ENCODE results near the gene C3AR1. TPM values are rescaled to one million over a fixed set of nuclear protein-coding genes. Genes with fewer than 3 reads are reported as not detected.
A peak's percentile ranks its signal among the peaks of the same experiment; 100 is the strongest.

Gene C3AR1
- total RNA-seq, 1 donor from 2014 or later = 2.0 TPM

GRCh38 chr12:8081251-8081920 is 15.2 kb upstream of the C3AR1 start:
- no peak for DNase-seq (ENCODE audit: low spot score in 2 of 2)
- peaks cover 0 to 24% of the 10 kb centered on the region in 2 donors for H3K4me1 ChIP-seq
- H3K4me3 ChIP-seq = peak overlapping the region; percentile 68 to 75
- H3K27ac ChIP-seq = peak overlapping the region; percentile 77 to 92
- no peaks in the 10 kb centered on the region for H3K9me3 ChIP-seq
- no peak for TF ChIP-seq CTCF (IDR thresholded peaks at IDR 0.05)
- intact Hi-C loops (cut with DNase I) = loop anchor here (2.0 to 5.0 kb wide), 2 partner anchors 49 to 149 kb away; partner anchors contain the start of gene FOXJ2
- H3K36me3 ChIP-seq = no peaks in the 10 kb centered on the region
- H3K27me3 ChIP-seq = no peaks in the 10 kb centered on the region

GRCh38 chr12:8080120-8080519 is 14.0 kb upstream of the C3AR1 start:
- TF ChIP-seq CTCF (IDR thresholded peaks at IDR 0.05) = no peak
- no peaks in the 10 kb centered on the region for H3K36me3 ChIP-seq
- DNase-seq (ENCODE audit: low spot score in 2 of 2) = no peak
- no peaks in the 10 kb centered on the region for H3K9me3 ChIP-seq
- H3K4me1 ChIP-seq = peaks cover 0 to 24% of the 10 kb centered on the region in 2 donors
- H3K4me3 ChIP-seq = no peak overlapping the region
- H3K27ac ChIP-seq = peak overlapping the region in 1 of 2 donors; percentile 33
- intact Hi-C loops (cut with DNase I) = loop anchor here (2.0 to 5.0 kb wide), 2 partner anchors 47 to 148 kb away; partner anchors contain the start of gene FOXJ2
- no peaks in the 10 kb centered on the region for H3K27me3 ChIP-seq

DNA sequence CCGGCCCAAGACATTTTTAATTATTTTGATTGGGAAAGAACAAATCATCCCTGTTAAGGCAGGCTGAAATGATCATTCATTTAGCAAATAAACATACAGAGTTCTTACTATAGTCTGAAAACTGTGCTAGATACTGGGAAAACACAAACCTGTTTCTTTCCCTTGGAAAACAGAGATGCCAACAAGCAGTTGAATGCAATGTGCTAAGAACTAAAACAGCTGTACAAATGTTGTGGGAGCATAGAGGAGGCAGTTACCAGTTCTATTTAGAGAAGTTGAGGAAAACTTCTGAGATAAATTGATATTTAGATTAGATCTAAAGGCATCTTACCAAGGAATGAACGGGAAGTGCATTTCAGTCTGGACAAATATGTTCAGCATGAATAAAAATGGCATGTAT is 12.8 kb upstream of the C3AR1 start:
- TF ChIP-seq CTCF (IDR thresholded peaks at IDR 0.05) = no peak
- Histone ChIP-seq H3K36me3 (no peaks in the 10 kb centered on the region), H3K27me3 (no peaks in the 10 kb centered on the region), H3K9me3 (no peaks in the 10 kb centered on the region), H3K27ac (no peak overlapping the region), H3K4me1 (peaks cover 0 to 23% of the 10 kb centered on the region in 2 donors), H3K4me3 (no peak overlapping the region)
- DNase-seq (ENCODE audit: low spot score in 2 of 2) = no peak
- intact Hi-C loops (cut with DNase I) = no loop called here

GRCh38 chr12:8078398-8078797 is 12.2 kb upstream of the C3AR1 start:
- intact Hi-C loops (cut with DNase I) = no loop called here
- peak in 2 of 3 experiments; percentile 22 to 42 for TF ChIP-seq CTCF (IDR thresholded peaks at IDR 0.05)
- Histone ChIP-seq H3K4me1 (peaks cover 0 to 18% of the 10 kb centered on the region in 2 donors), H3K36me3 (no peaks in the 10 kb centered on the region), H3K4me3 (no peak overlapping the region), H3K27me3 (no peaks in the 10 kb centered on the region), H3K27ac (no peak overlapping the region), H3K9me3 (no peaks in the 10 kb centered on the region)
- DNase-seq (ENCODE audit: low spot score in 2 of 2) = peak in 1 of 2 donors; percentile 71

GRCh38 chr12:8077207-8077606 is 11.0 kb upstream of the C3AR1 start:
- intact Hi-C loops (cut with DNase I) = loop anchor here (1.0 kb wide), 1 partner anchor 30 kb away; no protein-coding TSS in a partner anchor
- Histone ChIP-seq H3K4me3 (no peak overlapping the region), H3K36me3 (no peaks in the 10 kb centered on the region), H3K4me1 (peaks cover 0 to 9% of the 10 kb centered on the region in 2 donors), H3K9me3 (no peaks in the 10 kb centered on the region), H3K27ac (no peak overlapping the region), H3K27me3 (no peaks in the 10 kb centered on the region)
- no peak for TF ChIP-seq CTCF (IDR thresholded peaks at IDR 0.05)
- no peak for DNase-seq (ENCODE audit: low spot score in 2 of 2)

Measured in ascending aorta (tissue), 2 donors.